HL-60/S4 treated with phorbol 12-myristate 13-acetate at 8.2 ng/mL for 4 days and 3 days (cell line): ENCODE measurements around the gene CNNM2.

ENCODE experiments used
- in situ Hi-C: fragments of 300-500 bp; cut with MboI; formaldehyde crosslinking; loops from 2 replicates; pipeline ENCODE4 v1.15.0; 2022; ENCODE audit warnings: low sequenced_read_pairs

The CNNM2 gene

GRCh38 chr10:103089493-103089892 is 171.4 kb downstream of the CNNM2 start:
- in situ Hi-C loops: no loop called here

- in situ Hi-C loops: no loop called here
Observed at GRCh38 chr10:103090911-103091310, 172.8 kb downstream of the CNNM2 start.

- in situ Hi-C loops: no loop called here
Observed at GRCh38 chr10:103095005-103095404, 176.9 kb downstream of the CNNM2 start.

- in situ Hi-C loops: no loop called here
Observed at GRCh38 chr10:103096130-103096529, 178.0 kb downstream of the CNNM2 start.

GRCh38 chr10:103098240-103098639 is 180.1 kb downstream of the CNNM2 start:
- in situ Hi-C loops: no loop called here

GRCh38 chr10:103100620-103101019 is 182.5 kb downstream of the CNNM2 start:
- in situ Hi-C loops: no loop called here

GRCh38 chr10:103102195-103102594 is 184.1 kb downstream of the CNNM2 start:
- in situ Hi-C loops: no loop called here

- in situ Hi-C loops: no loop called here
Observed at GRCh38 chr10:103103989-103104388, 185.9 kb downstream of the CNNM2 start.

- in situ Hi-C loops: no loop called here
Observed at GRCh38 chr10:103104721-103105120, 186.6 kb downstream of the CNNM2 start.

- in situ Hi-C loops: no loop called here
Observed at GRCh38 chr10:103105462-103105861, 187.4 kb downstream of the CNNM2 start.

- in situ Hi-C loops: no loop called here
Observed at GRCh38 chr10:103106539-103106938, 188.4 kb downstream of the CNNM2 start.

- in situ Hi-C loops: no loop called here
Observed at GRCh38 chr10:103109821-103110220, 191.7 kb downstream of the CNNM2 start.

GRCh38 chr10:103110407-103110806 is 192.3 kb downstream of the CNNM2 start:
- in situ Hi-C loops: no loop called here

- in situ Hi-C loops: no loop called here
Observed at GRCh38 chr10:103111031-103111917, 193.2 kb downstream of the CNNM2 start.

- in situ Hi-C loops: no loop called here
Observed at GRCh38 chr10:103111918-103112877, 194.1 kb downstream of the CNNM2 start.

GRCh38 chr10:103114876-103115275 is 196.8 kb downstream of the CNNM2 start:
- in situ Hi-C loops: no loop called here

GRCh38 chr10:103117247-103117646 is 199.2 kb downstream of the CNNM2 start:
- in situ Hi-C loops: no loop called here

- in situ Hi-C loops: no loop called here
Observed at GRCh38 chr10:103120546-103120945, 202.5 kb downstream of the CNNM2 start.

- in situ Hi-C loops: no loop called here
Observed at GRCh38 chr10:103120977-103121735, 203.1 kb downstream of the CNNM2 start.

- in situ Hi-C loops: no loop called here
Observed at GRCh38 chr10:103123282-103124024, 205.4 kb downstream of the CNNM2 start.
